AG10803 (cell line): ENCODE data around the gene RBM26.
A peak's percentile ranks its signal among the peaks of the same experiment; 100 is the strongest.

Experiments
- DNase-seq: peaks from one replicate; pipeline ENCODE4 v3.0.0; 2010; ENCODE audit warnings: low read depth
- H3K4me3 ChIP-seq: 2 replicates; pipeline ENCODE4 v1.5.1; 2011; ENCODE audit warnings: mild to moderate bottlenecking, low read length, control low read depth
- CTCF ChIP-seq: conservative IDR thresholded peaks from 2 replicates; pipeline ENCODE4 v1.5.1; 2011; ENCODE audit warnings: mild to moderate bottlenecking, low read length, control low read depth, inconsistent platforms

Gene RBM26

GRCh38 chr13:79405831-79406596 is at the start of gene RBM26:
Gene RBM26 (minus strand): TSS chr13:79406255. CDS start chr13:79405774, 481 bp downstream.
- TF ChIP-seq CTCF = no peak; the same call in 1 of the 2 replicates

GRCh38 chr13:79455331-79455730 is 49.3 kb upstream of the RBM26 start:
- no peak overlapping the region for H3K4me3 ChIP-seq
- DNase-seq = peak; percentile 22
- no peak for TF ChIP-seq CTCF

More at GRCh38 chr13:79405831-79406596, at the start of gene RBM26:
- peak within 1 kb of the TSS; percentile 79 for H3K4me3 ChIP-seq
- DNase-seq = peak; percentile 93

GRCh38 chr13:79452239-79452913 is 46.3 kb upstream of the RBM26 start:
- no peak overlapping the region for H3K4me3 ChIP-seq
- no peak for TF ChIP-seq CTCF
- no peak for DNase-seq

- no peak for TF ChIP-seq CTCF
- DNase-seq = peak; percentile 84
- no peak overlapping the region for H3K4me3 ChIP-seq
These were observed 45.5 kb upstream of the RBM26 start for GRCh38 chr13:79451500-79451962.

- no peak overlapping the region for H3K4me3 ChIP-seq
- no peak for DNase-seq
- TF ChIP-seq CTCF = no peak
These were observed 44.1 kb upstream of the RBM26 start for GRCh38 chr13:79450110-79450509.

- no peak for DNase-seq
- no peak overlapping the region for H3K4me3 ChIP-seq
- TF ChIP-seq CTCF = no peak
These were observed 42.4 kb upstream of the RBM26 start for GRCh38 chr13:79448413-79448812.
